Fibroblast of mammary gland (primary cell): Measurements from ENCODE around the gene TTC23.
"Not testable (repeated sequence)": the region's sequence is repeated elsewhere in the genome, so short reads cannot be mapped to it uniquely, and the experiment has no call there.

Experiments used
- DNase-seq: peaks from one replicate; pipeline ENCODE4 v3.0.0-alpha.2; 2010; ENCODE audit warnings: low read depth
- H3K4me3 ChIP-seq: 2 replicates; pipeline ENCODE4 v1.5.1; 2011; ENCODE audit warnings: low read depth, mild to moderate bottlenecking, low read length, moderate library complexity; ENCODE audit not compliant: control insufficient read depth
- CTCF ChIP-seq: conservative IDR thresholded peaks from 2 replicates; pipeline ENCODE4 v1.5.1; 2011; ENCODE audit warnings: low read depth, low read length, inconsistent platforms; ENCODE audit not compliant: control insufficient read depth, insufficient read depth

The TTC23 gene

GRCh38 chr15:99238849-99239248, 10.5 kb downstream of the TTC23 start:
- DNase-seq: no peak
- no peak for TF ChIP-seq CTCF
- H3K4me3 ChIP-seq: no peak overlapping the region

GRCh38 chr15:99234160-99234559, 15.2 kb downstream of the TTC23 start:
- DNase-seq, H3K4me3 ChIP-seq: not testable (repeated sequence)

DNA sequence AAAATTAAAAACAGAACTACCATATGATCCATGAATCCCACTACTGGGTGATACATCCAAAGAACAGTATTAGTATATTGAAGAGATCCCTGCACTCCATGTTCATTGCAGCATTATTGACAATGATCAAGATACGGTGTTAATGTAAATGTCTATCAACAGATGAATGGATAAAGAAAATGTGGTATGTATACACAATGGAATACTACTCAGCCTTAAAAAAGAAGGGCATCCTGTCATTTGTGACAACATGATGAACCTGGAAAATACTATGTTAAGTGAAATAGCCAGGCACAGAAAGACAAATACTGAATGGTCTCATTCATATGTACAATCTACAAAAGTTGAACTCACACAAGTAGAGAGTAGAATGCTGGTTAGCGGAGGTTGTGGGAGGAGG, 16.6 kb downstream of the TTC23 start:
- no peak overlapping the region for H3K4me3 ChIP-seq
- no peak for TF ChIP-seq CTCF
- DNase-seq: no peak

- no peak overlapping the region for H3K4me3 ChIP-seq
- DNase-seq: no peak
Measured at GRCh38 chr15:99230867-99231266, 18.5 kb downstream of the TTC23 start.

GRCh38 chr15:99228120-99228770, 21.1 kb downstream of the TTC23 start:
- no peak for TF ChIP-seq CTCF
- H3K4me3 ChIP-seq: no peak overlapping the region
- no peak for DNase-seq

More at GRCh38 chr15:99230867-99231266, 18.5 kb downstream of the TTC23 start:
- TF ChIP-seq CTCF: no peak

GRCh38 chr15:99226802-99227201, 22.6 kb downstream of the TTC23 start:
- no peak overlapping the region for H3K4me3 ChIP-seq
- no peak for DNase-seq
- no peak for TF ChIP-seq CTCF

DNA sequence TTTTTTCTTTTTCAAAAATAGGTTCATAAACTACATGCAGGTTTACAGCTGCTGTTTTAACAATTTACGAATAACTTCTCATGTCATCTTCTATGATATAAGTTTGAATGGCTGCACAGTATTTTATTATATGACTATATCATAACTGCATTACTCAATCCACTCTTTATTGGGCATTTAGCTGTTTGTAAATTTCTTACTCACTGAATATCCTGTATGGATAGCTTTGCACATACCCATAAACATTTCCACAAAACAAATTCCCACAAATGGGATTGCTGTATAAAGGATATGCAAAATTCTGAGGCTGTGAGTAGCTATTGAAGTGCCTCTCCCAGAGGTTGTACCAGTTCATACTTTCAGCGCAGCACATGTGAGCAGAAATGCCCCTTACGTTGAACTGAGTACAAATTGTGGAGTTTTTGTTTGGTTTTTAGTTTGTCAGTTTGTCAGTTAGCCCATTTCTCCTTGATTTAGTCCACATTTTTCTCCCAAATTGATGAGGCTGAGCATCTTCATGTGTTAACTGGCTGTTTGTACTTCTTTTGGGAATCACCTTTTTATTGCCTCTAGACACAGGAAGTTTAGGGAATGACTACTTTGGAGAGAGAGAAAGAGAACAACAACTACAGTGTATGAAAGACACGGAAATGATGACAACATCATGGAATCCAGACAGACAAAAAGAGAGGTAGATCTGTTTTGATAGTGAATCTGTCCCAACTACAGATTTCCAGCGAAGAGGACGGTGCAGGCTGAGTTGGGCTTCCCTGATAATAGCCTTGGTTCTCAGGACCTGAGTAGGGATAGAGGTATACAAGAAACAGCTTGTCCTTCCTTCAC, 24.8 kb downstream of the TTC23 start:
- H3K4me3 ChIP-seq: no peak overlapping the region
- DNase-seq: no peak
- no peak for TF ChIP-seq CTCF
